Muscle of back (tissue), 11 donors: Measurements from ENCODE around the gene MIDN. TPM values are rescaled to one million over a fixed set of nuclear protein-coding genes. Genes with fewer than 3 reads are reported as not detected.
A peak's percentile ranks its signal among the peaks of the same experiment; 100 is the strongest.

ENCODE experiments used
- DNase-seq, 3 donors: peaks; one replicate each; pipeline versions ENCODE4 v3.0.0 to v3.0.0-alpha.2; 2013
- polyA plus RNA-seq, 10 donors: library from polyadenylated mRNA; unstranded; fragments of 120-200 nt; gene quantifications; one replicate each; pipeline ENCODE4 v1.2.1, GENCODE V29; 2013; ENCODE audit not compliant: insufficient read length in 10 of 10

MIDN gene
- polyA plus RNA-seq, 10 donors, result 27.7 to 44.0 (median 33.6) TPM

DNA sequence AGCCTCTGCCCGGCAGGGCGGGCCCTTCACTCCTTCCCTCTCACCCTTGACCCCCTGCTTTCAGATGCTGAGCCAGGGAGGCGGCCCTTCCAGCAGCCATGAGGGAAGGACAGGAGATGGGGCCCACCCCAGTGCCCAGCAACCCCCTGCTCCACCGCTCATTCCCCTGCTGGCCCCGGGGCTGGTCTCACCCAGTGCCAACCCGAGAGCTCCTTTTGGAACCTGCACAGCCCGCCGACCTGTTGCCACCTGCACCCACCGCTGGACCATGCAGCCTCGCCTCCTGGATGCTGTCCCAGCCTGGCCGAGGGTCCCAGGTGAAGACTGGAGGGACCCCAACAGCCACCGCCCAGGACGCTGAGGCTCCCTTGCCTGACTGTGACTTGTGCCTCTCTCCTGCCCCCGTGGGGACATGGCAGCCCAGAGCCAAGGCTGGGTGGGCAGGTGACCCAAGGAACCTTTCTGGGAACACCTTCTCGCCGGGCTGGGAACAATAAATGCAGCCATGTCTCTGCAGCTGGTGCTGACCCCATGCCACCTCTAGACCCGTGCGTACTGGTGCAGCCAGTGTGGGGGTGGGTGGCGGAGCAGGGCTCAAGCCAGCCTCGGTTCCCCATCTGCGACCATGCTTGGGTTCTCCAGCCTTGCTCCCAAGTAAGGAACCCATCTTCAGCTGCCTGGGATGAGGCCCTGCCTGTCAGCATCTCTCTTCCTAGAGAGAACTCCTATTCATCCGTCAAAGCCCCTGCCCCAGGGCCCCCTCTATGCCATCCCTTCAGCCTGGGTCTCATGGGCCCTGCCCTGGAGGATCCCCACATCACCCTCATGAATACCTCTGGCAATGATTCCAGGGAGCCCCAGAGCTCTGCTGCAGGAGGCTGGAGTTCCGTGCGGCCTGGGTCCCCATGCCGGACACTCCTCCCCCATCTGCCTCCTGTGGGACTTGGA, 30.6 kb downstream of the MIDN start:
- peak in 1 of 3 donors; percentile 25 for DNase-seq

GRCh38 chr19:1279782-1280341, 31.5 kb downstream of the MIDN start:
- peak; percentile 80 to 93 (median 92) for DNase-seq

- no peak for DNase-seq
Measured at GRCh38 chr19:1280636-1281568, 32.5 kb downstream of the MIDN start.

- no peak for DNase-seq
Measured at GRCh38 chr19:1281569-1282287, 33.3 kb downstream of the MIDN start.

DNA sequence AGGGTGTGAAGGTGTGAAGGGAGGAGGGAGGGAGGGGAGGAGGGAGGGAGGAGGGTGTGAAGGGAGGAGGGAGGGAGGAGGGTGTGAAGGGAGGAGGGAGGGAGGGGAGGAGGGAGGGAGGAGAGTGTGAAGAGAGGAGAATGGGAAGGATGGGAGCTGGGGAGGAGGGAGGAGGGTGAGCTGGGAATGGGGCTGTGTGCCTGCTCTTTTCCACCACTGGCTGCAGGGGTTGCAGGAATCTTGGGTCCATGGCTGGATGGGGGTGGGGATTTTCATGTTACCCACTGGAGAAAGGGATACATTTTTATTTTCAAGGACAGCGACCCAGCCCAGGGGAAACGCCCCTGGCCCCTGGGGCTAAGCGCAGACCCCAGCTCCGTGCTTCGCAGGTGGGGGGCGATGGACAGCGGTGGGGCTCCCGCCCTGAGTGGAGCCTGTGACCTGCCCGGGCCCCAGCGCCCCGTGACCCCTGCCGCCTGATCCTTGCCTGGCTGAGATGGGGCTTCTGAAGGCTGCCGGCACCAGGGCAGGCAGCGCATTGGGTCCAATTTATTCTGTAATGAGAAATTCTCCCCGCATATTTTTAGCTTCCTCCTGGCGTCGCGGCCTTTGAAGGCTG, 34.3 kb downstream of the MIDN start:
- DNase-seq, result no peak

DNA sequence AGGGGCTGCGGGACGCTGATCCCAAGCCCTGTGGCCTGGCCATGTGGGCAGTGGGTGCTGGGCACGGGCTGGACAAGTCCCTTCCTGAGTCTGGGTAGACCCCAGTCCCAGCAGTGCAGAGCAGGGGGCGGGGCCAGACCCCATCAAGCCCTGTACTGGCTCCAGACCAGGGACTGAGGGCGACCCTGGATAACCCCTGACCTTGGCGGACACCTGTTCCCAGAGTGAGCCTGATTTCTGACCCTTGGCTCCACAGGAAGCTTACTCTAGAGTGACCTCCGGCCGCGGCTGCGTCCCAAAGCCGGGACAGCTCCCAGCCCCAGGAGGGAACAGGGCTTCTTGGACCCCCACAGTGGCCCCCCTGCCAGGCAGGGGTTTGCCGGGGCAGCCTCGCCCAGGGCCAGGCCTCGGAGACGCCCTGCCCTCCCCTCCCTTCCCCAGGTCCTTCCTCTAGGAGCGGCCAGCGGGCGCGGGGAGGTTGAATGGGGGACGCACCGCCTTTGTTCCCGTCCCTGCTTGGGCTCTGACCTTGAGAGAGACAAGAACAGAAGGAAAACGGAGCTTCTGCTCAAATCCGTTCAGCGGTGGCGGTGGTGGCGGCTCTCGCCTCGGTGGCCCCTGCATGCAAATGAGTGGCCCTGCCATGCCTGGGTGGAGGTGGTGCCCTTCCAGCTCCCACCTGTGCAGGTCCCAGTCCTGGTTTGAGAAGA, 35.0 kb downstream of the MIDN start:
- no peak for DNase-seq

DNA sequence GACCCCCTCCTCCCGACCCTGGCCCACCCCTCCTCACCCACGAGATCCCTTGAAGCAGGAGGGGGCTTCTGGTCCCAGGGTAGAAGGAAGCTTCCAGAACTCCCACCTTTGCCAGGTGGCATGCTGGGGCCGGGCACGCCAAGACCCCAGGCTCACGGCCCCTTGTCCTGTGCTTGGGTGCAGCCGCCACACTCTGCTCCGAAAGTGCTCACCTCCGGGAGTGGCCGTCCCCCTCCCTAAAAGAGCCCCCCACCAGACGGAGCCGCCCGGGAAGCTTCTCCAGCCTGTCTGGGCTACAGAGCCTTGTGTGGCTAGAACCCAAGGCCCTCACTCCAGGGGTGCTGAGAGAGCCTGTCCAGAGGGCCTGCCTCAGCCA, 35.5 kb downstream of the MIDN start:
- DNase-seq, result no peak

DNA sequence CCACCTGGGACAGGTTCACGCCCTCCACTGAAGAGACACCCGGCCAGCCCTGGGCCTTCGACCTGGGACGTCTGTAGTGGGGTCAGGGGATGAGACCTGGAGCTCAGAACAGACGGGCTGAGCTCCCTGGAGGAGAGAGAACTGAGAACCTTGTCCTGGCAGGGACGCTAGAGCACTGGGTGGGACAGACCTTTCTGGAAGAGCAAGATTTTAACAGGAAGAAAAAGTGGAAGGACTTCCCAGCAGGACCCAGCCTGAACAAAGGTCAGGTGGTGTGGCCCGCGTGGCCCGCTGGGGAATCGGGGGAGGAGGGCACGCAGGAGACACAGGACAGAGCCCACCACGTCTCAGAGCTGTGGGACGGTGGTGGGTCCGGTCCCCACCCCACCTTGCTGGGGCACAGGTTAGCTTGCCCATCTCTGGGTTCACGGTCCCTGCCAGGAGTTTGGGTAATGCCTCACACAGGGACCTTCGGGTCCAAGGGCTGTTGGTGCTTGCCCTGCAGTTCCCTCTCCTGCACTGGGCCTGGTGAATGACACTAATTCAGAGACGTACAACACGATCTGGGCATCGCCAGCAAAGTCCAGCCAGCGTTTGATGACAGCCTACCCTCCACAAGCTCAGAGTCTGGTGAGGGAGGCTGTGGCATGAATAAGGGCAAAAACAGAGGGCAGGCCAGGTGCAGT, 36.1 kb downstream of the MIDN start:
- DNase-seq, result no peak

GRCh38 chr19:1284979-1285736, 36.8 kb downstream of the MIDN start:
- DNase-seq, result no peak

- DNase-seq, result no peak
Measured at GRCh38 chr19:1285737-1286360, 37.5 kb downstream of the MIDN start, which contains the start of gene EFNA2. Gene EFNA2, plus strand, starts transcription at chr19:1285873. Its CDS starts 296 bp downstream, at chr19:1286169.

DNA sequence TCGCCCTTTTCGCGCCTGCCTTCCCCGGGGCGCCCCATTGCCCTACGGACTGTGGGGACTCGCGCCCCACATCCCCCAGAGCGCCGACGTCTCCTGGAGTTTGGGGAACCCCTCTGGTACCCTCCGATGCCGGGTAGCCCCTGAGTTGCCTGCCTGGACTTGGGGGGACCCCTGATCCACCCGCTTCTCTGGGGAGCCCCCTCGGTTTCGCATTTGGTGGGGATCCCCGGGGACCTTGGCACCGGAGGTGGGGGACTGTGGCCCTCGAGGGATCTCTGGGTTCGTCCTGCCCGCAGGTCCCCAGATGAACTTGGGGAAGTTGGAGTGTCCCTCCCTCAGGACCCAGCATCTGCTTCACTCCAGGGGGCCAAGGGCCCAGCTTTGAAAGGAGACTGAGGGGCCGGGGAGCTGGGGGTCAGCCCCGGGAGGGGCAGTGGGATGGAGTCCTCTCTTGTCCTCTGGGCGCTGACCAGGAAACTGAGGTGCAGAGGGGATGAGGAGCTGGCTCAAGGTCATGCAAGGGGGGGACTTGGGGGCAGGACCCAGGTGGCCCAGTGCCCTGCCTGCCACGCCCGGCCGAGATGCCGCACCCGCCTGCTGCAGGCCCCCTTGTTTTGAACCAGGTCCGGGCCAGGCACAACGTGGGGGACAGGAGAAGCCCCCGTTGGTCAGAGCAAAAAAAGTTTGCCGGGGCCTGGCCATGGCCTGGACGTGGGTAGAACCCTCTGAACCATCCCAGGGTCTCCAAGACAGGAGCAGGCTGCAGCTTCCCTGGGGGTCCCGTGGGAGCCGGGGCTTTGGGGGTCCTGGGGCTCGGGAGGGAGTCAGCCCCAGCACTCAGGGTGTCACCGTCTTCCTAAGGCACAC, 38.3 kb downstream of the MIDN start:
- DNase-seq, result no peak

DNA sequence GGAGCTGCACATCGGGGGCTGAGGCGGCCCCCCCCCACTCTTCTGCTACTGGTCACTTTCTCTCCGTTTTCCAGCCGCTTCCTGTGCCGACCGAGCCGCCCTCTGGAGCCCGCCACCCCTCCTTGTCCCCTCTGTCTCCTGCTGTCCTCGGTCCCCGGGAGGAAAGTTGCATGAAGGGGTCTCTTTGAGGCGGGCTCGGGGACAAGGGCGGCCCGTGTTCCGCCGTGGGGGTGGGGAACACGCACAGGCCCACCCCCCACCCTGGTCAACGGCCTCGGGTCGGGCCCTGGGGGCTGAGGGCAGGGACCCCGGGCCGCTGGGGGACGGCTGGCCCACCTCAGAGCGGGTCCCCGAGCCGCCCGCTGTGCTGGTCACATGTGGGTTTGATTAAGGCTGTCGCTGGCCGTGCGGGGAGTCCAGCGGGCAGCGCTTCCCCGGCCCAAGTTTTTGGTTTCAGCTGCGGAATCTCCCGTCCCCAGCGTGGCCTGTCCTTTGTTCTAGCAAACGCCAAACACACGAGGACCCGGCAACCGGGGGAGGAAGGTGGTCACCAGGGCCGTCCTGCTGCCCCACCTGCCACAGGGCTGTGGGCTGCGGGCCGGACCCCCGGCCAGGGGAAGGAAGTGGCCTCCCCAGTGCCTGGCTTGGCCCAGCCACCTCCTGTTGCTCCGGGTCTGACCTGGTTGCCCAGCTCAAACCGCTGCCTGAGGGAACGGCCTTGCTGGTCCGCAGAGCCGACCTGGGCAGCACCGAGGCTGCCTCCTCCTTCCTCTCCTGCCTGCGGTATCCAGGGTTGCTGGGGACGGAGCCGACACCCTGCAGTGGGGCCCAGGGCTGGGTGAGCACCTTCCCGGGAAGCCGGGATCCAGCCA, 39.2 kb downstream of the MIDN start:
- no peak for DNase-seq

- no peak for DNase-seq
Measured at GRCh38 chr19:1288226-1288612, 39.8 kb downstream of the MIDN start.

- no peak for DNase-seq
Measured at GRCh38 chr19:1288833-1289685, 40.7 kb downstream of the MIDN start.

DNA sequence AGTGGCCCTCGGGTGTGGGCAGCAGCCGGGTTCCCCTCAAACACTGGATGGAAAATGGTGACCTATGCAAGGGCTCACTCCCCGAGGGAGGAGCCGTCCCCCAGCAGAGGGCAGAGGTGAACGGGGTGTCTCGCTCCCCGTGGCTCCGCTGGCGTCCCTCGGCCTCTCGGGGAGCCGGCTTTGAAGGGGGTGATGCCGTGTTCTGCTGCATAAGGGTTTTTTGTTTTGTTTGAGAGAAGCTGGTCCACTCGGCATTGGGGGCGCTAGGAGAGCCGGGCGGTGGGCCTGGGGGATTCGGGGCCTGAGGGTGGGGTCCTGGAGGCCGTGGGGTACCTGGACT, 41.3 kb downstream of the MIDN start:
- DNase-seq, result no peak
